CD14-positive monocyte (primary cell): Measurements from ENCODE around the gene NUDT8. TPM values are rescaled to one million over a fixed set of nuclear protein-coding genes. Genes with fewer than 3 reads are reported as not detected.

Experiments used
- DNase-seq, 3 donors: peaks; one replicate each; pipeline ENCODE4 v3.0.0-alpha.2; 2011 to 2022
- H2AFZ ChIP-seq: 2 replicates; pipeline ENCODE4 v1.6.0; 2012; ENCODE audit warnings: mild to moderate bottlenecking, low read depth, low read length, inconsistent platforms; ENCODE audit not compliant: insufficient read depth, poor library complexity, severe bottlenecking
- H3K27ac ChIP-seq, 2 donors: 1 replicate in 1 of 2; 2 replicates in 1 of 2; pipeline ENCODE4 v1.5.1; 2012 to 2013; ENCODE audit warnings: low read length in 2 of 2, control low read depth in 1 of 2, inconsistent platforms in 1 of 2, low read depth in 1 of 2, mild to moderate bottlenecking in 1 of 2
- H3K27me3 ChIP-seq, 2 donors: one replicate each; pipeline versions ENCODE4 v1.6.0 to v1.6.1; 2011 to 2013; ENCODE audit warnings: low read length in 2 of 2; ENCODE audit not compliant: control insufficient read depth in 2 of 2, insufficient read depth in 2 of 2
- H3K36me3 ChIP-seq, 2 donors: replicated peaks in 1 of 2; 1 replicate in 1 of 2; 2 replicates in 1 of 2; pipeline versions ENCODE4 v1.5.1 to v1.6.1; 2012 to 2013; ENCODE audit warnings: low read length in 2 of 2, control low read depth in 1 of 2, inconsistent platforms in 1 of 2, mild to moderate bottlenecking in 1 of 2; ENCODE audit not compliant: insufficient read depth in 2 of 2, control insufficient read depth in 1 of 2
- H3K4me1 ChIP-seq, 2 donors: 1 replicate in 1 of 2; 2 replicates in 1 of 2; pipeline versions ENCODE4 v1.5.1 to v1.6.1; 2012 to 2013; ENCODE audit warnings: low read length in 2 of 2, control low read depth in 1 of 2, inconsistent platforms in 1 of 2, mild to moderate bottlenecking in 1 of 2, moderate library complexity in 1 of 2; ENCODE audit not compliant: insufficient read depth in 2 of 2, control insufficient read depth in 1 of 2
- H3K4me2 ChIP-seq: replicated peaks from 2 replicates; pipeline ENCODE3; 2012; ENCODE audit warnings: low read length, moderate library complexity, mild to moderate bottlenecking; ENCODE audit not compliant: poor library complexity, severe bottlenecking; ENCODE audit errors: extremely low read depth
- H3K4me3 ChIP-seq, 3 experiments: fragments of 200-600 bp in 1 of 3; sonication (generic) in 1 of 3; replicated peaks in 1 of 3; 1 replicate in 2 of 3; 2 replicates in 1 of 3; pipeline ENCODE4 v1.5.1; 2011 to 2013; ENCODE audit warnings: low read length in 3 of 3, mild to moderate bottlenecking in 3 of 3, control low read depth in 2 of 3, low read depth in 2 of 3, inconsistent platforms in 1 of 3, moderate library complexity in 1 of 3
- H3K79me2 ChIP-seq: 2 replicates; pipeline ENCODE4 v1.6.0; 2012; ENCODE audit warnings: mild to moderate bottlenecking, control low read depth, inconsistent platforms, low read length, moderate library complexity; ENCODE audit not compliant: insufficient read depth
- H3K9ac ChIP-seq: 2 replicates; pipeline ENCODE4 v1.6.0; 2017; ENCODE audit warnings: low read length, mild to moderate bottlenecking; ENCODE audit not compliant: insufficient read depth, poor library complexity, severe bottlenecking
- H3K9me3 ChIP-seq, 2 donors: replicated peaks in 1 of 2; 1 replicate in 1 of 2; 2 replicates in 1 of 2; pipeline versions ENCODE4 v1.5.1 to v1.6.1; 2012 to 2013; ENCODE audit warnings: low read length in 2 of 2, control low read depth in 1 of 2; ENCODE audit not compliant: control insufficient read depth in 1 of 2, insufficient read depth in 1 of 2
- H4K20me1 ChIP-seq: 2 replicates; pipeline ENCODE4 v1.6.0; 2012; ENCODE audit warnings: mild to moderate bottlenecking, low read length, control low read depth, moderate library complexity; ENCODE audit not compliant: insufficient read depth
- H3K27ac Mint-ChIP-seq, 7 donors: one replicate each; pipeline ENCODE4 v1.8.0; 2020; ENCODE audit warnings: mild to moderate bottlenecking in 7 of 7, mixed read lengths in 7 of 7, moderate library complexity in 6 of 7, inconsistent platforms in 2 of 7
- H3K27me3 Mint-ChIP-seq, 3 donors: one replicate each; pipeline ENCODE4 v1.8.0; 2021 to 2022; ENCODE audit warnings: low read depth in 3 of 3, mild to moderate bottlenecking in 3 of 3, mixed read lengths in 3 of 3, moderate library complexity in 3 of 3, inconsistent platforms in 1 of 3
- H3K36me3 Mint-ChIP-seq, 2 donors: one replicate each; pipeline ENCODE4 v1.8.0; 2020; ENCODE audit warnings: mixed read lengths in 2 of 2, inconsistent platforms in 1 of 2, mild to moderate bottlenecking in 1 of 2
- H3K4me1 Mint-ChIP-seq: one replicate; pipeline ENCODE4 v1.8.0; 2020; ENCODE audit warnings: mild to moderate bottlenecking, mixed read lengths
- H3K4me3 Mint-ChIP-seq, 2 donors: one replicate each; pipeline ENCODE4 v1.8.0; 2020; ENCODE audit warnings: mild to moderate bottlenecking in 2 of 2, mixed read lengths in 2 of 2, moderate library complexity in 1 of 2
- H3K9me3 Mint-ChIP-seq, 7 donors: one replicate each; pipeline ENCODE4 v1.8.0; 2020 to 2022; ENCODE audit warnings: mixed read lengths in 7 of 7, mild to moderate bottlenecking in 6 of 7, moderate library complexity in 6 of 7, inconsistent platforms in 2 of 7
- WGBS: methylation state at CpG from one replicate; pipeline ENCODE4 v1.1.5; 2013; ENCODE audit warnings: missing lambda C conversion rate; ENCODE audit not compliant: insufficient coverage; 5-methylcytosine and 5-hydroxymethylcytosine counted together
- intact Hi-C, 2 donors: fragments of 100-400 bp; cut with micrococcal nuclease; formaldehyde crosslinking; loops; one replicate each; pipeline versions ENCODE4 v1.15.0 to v1.15.1; 2023
- polyA plus RNA-seq, 3 donors: library from polyadenylated mRNA; depleted of rRNA in 1 of 3; unstranded in 2 of 3; stranded (reverse) in 1 of 3; fragments of 300-500 nt in 2 of 3; fragments of >200 nt in 1 of 3; fragmentation: Illumina TruSeq in 2 of 3; gene quantifications; 1 replicate in 2 of 3; 2 replicates in 1 of 3; pipeline ENCODE4 v1.2.3, GENCODE V29; 2012 to 2021
- TF ChIP-seq, protein P1 (sequence below): fragments of 200-600 bp; IDR thresholded peaks from one replicate; pipeline ENCODE4 v1.8.0; 2022; ENCODE audit warnings: antibody characterized with exemption, mild to moderate bottlenecking

Gene NUDT8
- polyA plus RNA-seq, 3 donors = 0.92 to 1.4 (median 1.3) TPM

DNA sequence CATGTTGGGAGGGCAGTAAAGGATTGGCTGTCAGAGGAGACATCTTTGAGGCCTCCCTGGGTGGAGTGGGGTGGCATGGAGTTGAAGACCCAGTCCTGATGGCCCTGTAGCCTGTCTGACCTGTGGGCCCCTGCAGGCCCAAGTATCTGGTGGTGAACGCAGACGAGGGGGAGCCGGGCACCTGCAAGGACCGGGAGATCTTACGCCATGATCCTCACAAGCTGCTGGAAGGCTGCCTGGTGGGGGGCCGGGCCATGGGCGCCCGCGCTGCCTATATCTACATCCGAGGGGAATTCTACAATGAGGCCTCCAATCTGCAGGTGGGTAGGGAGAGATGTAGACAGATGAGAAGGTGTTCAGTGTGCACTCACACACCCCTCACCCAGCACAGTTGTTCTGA lies 20.4 kb downstream of the NUDT8 start:
- H3K4me2 ChIP-seq = no peak overlapping the region
- H3K27me3 Mint-ChIP-seq = peaks cover 0 to 3% (median under 1%) of the 10 kb centered on the region in 3 donors
- H3K4me3 ChIP-seq = no peak overlapping the region
- no peak overlapping the region for H3K4me3 Mint-ChIP-seq
- H3K9me3 Mint-ChIP-seq = no peaks in the 10 kb centered on the region
- peaks cover 13% of the 10 kb centered on the region for H3K79me2 ChIP-seq
- H2AFZ ChIP-seq = no peak overlapping the region
- no peaks in the 10 kb centered on the region for H4K20me1 ChIP-seq
- TF ChIP-seq, protein P1, sequence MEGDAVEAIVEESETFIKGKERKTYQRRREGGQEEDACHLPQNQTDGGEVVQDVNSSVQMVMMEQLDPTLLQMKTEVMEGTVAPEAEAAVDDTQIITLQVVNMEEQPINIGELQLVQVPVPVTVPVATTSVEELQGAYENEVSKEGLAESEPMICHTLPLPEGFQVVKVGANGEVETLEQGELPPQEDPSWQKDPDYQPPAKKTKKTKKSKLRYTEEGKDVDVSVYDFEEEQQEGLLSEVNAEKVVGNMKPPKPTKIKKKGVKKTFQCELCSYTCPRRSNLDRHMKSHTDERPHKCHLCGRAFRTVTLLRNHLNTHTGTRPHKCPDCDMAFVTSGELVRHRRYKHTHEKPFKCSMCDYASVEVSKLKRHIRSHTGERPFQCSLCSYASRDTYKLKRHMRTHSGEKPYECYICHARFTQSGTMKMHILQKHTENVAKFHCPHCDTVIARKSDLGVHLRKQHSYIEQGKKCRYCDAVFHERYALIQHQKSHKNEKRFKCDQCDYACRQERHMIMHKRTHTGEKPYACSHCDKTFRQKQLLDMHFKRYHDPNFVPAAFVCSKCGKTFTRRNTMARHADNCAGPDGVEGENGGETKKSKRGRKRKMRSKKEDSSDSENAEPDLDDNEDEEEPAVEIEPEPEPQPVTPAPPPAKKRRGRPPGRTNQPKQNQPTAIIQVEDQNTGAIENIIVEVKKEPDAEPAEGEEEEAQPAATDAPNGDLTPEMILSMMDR = no peak
- no peaks in the 10 kb centered on the region for H3K9me3 ChIP-seq
- 100% methylated on average over 2 of the region's 10 CpGs for WGBS
- DNase-seq = no peak
- intact Hi-C loops = loop anchor here (5.0 kb wide), 1 partner anchor 37 kb away; no protein-coding TSS in a partner anchor
- peaks cover 25 to 31% of the 10 kb centered on the region in 2 donors for H3K4me1 ChIP-seq
- H3K36me3 ChIP-seq = peaks cover 41 to 44% of the 10 kb centered on the region in 2 donors
- H3K27ac Mint-ChIP-seq = peak overlapping the region in 5 of 7 donors; percentile 27 to 64 (median 37)
- H3K9ac ChIP-seq = no peak overlapping the region
- peaks cover 23% of the 10 kb centered on the region for H3K4me1 Mint-ChIP-seq
- H3K36me3 Mint-ChIP-seq = peaks cover 41 to 43% of the 10 kb centered on the region in 2 donors
- H3K27ac ChIP-seq = no peak overlapping the region
- no peaks in the 10 kb centered on the region for H3K27me3 ChIP-seq

GRCh38 chr11:67608486-67608885 lies 21.3 kb downstream of the NUDT8 start:
- peaks cover 17 to 22% of the 10 kb centered on the region in 2 donors for H3K4me1 ChIP-seq
- no peak overlapping the region for H3K4me3 ChIP-seq
- peak overlapping the region in 4 of 7 donors; percentile 41 to 56 (median 51) for H3K27ac Mint-ChIP-seq
- H2AFZ ChIP-seq = no peak overlapping the region
- TF ChIP-seq, protein P1 = no peak
- no peak for DNase-seq
- 100% methylated on average over 7 of the region's 8 CpGs for WGBS
- no peak overlapping the region for H3K9ac ChIP-seq
- no peaks in the 10 kb centered on the region for H4K20me1 ChIP-seq
- peaks cover 16% of the 10 kb centered on the region for H3K4me1 Mint-ChIP-seq
- H3K27me3 ChIP-seq = no peaks in the 10 kb centered on the region
- H3K79me2 ChIP-seq = peaks cover 13% of the 10 kb centered on the region
- peaks cover 0 to 3% (median 3%) of the 10 kb centered on the region in 3 donors for H3K27me3 Mint-ChIP-seq
- H3K9me3 Mint-ChIP-seq = no peaks in the 10 kb centered on the region
- peaks cover 41 to 43% of the 10 kb centered on the region in 2 donors for H3K36me3 Mint-ChIP-seq
- intact Hi-C loops = loop anchor here (5.0 kb wide), 1 partner anchor 36 kb away; no protein-coding TSS in a partner anchor
- H3K9me3 ChIP-seq = no peaks in the 10 kb centered on the region
- peaks cover 41 to 44% of the 10 kb centered on the region in 2 donors for H3K36me3 ChIP-seq
- no peak overlapping the region for H3K4me3 Mint-ChIP-seq
- no peak overlapping the region for H3K27ac ChIP-seq
- no peak overlapping the region for H3K4me2 ChIP-seq
